Effector memory CD4-positive, alpha-beta T cell (primary cell): Measurements from ENCODE around the gene SLC49A4.

Experiments
- DNase-seq, 3 donors: peaks; one replicate each; pipeline ENCODE4 v3.0.0-alpha.2; 2020
- H3K27ac ChIP-seq: 2 replicates; pipeline ENCODE4 v1.7.0; 2013; ENCODE audit warnings: mild to moderate bottlenecking, low read length, moderate library complexity; ENCODE audit not compliant: insufficient read depth, poor library complexity, severe bottlenecking
- H3K27me3 ChIP-seq: replicated peaks from 2 replicates; pipeline ENCODE4 v1.7.0; 2013; ENCODE audit warnings: mild to moderate bottlenecking, low read length; ENCODE audit not compliant: insufficient read depth, control insufficient read depth, poor library complexity, severe bottlenecking
- H3K36me3 ChIP-seq: 2 replicates; pipeline ENCODE4 v1.7.0; 2013; ENCODE audit warnings: mild to moderate bottlenecking, low read length, moderate library complexity; ENCODE audit not compliant: control insufficient read depth, insufficient read depth
- H3K4me1 ChIP-seq: 2 replicates; pipeline ENCODE4 v1.7.0; 2013; ENCODE audit warnings: low read length, mild to moderate bottlenecking; ENCODE audit not compliant: control insufficient read depth, insufficient read depth, poor library complexity, severe bottlenecking
- H3K4me3 ChIP-seq: 2 replicates; pipeline ENCODE4 v1.7.0; 2013; ENCODE audit warnings: low read length, low read depth, mild to moderate bottlenecking; ENCODE audit not compliant: insufficient read depth, poor library complexity, severe bottlenecking
- H3K9me3 ChIP-seq: 2 replicates; pipeline ENCODE4 v1.7.0; 2013; ENCODE audit warnings: mild to moderate bottlenecking, low read length, moderate library complexity; ENCODE audit not compliant: control insufficient read depth

SLC49A4 gene

GRCh38 chr3:122785231-122785630 is 9.6 kb upstream of the SLC49A4 start:
- Histone ChIP-seq H3K27ac (no peak overlapping the region), H3K36me3 (no peaks in the 10 kb centered on the region), H3K4me3 (no peak overlapping the region), H3K9me3 (no peaks in the 10 kb centered on the region), H3K27me3 (no peaks in the 10 kb centered on the region), H3K4me1 (no peaks in the 10 kb centered on the region)
- no peak for DNase-seq

- Histone ChIP-seq H3K27me3 (no peaks in the 10 kb centered on the region), H3K27ac (no peak overlapping the region), H3K4me3 (no peak overlapping the region), H3K9me3 (no peaks in the 10 kb centered on the region), H3K36me3 (no peaks in the 10 kb centered on the region), H3K4me1 (no peaks in the 10 kb centered on the region)
- DNase-seq: no peak
Observed at GRCh38 chr3:122786066-122786465, 8.8 kb upstream of the SLC49A4 start.

- no peaks in the 10 kb centered on the region for H3K27me3 ChIP-seq
- H3K27ac ChIP-seq: no peak overlapping the region
- DNase-seq: no peak
- no peak overlapping the region for H3K4me3 ChIP-seq
- H3K4me1 ChIP-seq: peaks cover under 1% of the 10 kb centered on the region
- H3K36me3 ChIP-seq: no peaks in the 10 kb centered on the region
- no peaks in the 10 kb centered on the region for H3K9me3 ChIP-seq
Observed at GRCh38 chr3:122787872-122788271, 7.0 kb upstream of the SLC49A4 start.

- no peak for DNase-seq
- Histone ChIP-seq H3K36me3 (no peaks in the 10 kb centered on the region), H3K4me1 (peaks cover 7% of the 10 kb centered on the region), H3K4me3 (no peak overlapping the region), H3K27me3 (no peaks in the 10 kb centered on the region), H3K27ac (no peak overlapping the region), H3K9me3 (no peaks in the 10 kb centered on the region)
Observed at GRCh38 chr3:122789585-122790273, 5.1 kb upstream of the SLC49A4 start.

- Histone ChIP-seq H3K9me3 (no peaks in the 10 kb centered on the region), H3K27me3 (no peaks in the 10 kb centered on the region), H3K4me1 (peaks cover 20% of the 10 kb centered on the region), H3K36me3 (no peaks in the 10 kb centered on the region), H3K27ac (peak within 1 kb of the TSS; percentile 78), H3K4me3 (peak within 1 kb of the TSS; percentile 68)
- peak; percentile 75 to 89 (median 84) for DNase-seq
Observed at GRCh38 chr3:122793568-122794416, 1.1 kb upstream of the SLC49A4 start, which contains the start of gene HSPBAP1. Gene HSPBAP1, minus strand, starts transcription at chr3:122793831. Its CDS starts 151 bp downstream, at chr3:122793680.

GRCh38 chr3:122794483-122794778 is 438 bp upstream of the SLC49A4 start:
- H3K4me3 ChIP-seq: peak overlapping the region; percentile 68
- H3K27ac ChIP-seq: peak overlapping the region; percentile 78
- H3K9me3 ChIP-seq: no peaks in the 10 kb centered on the region
- H3K4me1 ChIP-seq: peaks cover 20% of the 10 kb centered on the region
- H3K27me3 ChIP-seq: no peaks in the 10 kb centered on the region
- DNase-seq: no peak
- no peaks in the 10 kb centered on the region for H3K36me3 ChIP-seq

- Histone ChIP-seq H3K4me1 (peaks cover 20% of the 10 kb centered on the region), H3K36me3 (no peaks in the 10 kb centered on the region), H3K27me3 (no peaks in the 10 kb centered on the region), H3K27ac (peak overlapping the region; percentile 78), H3K9me3 (no peaks in the 10 kb centered on the region), H3K4me3 (peak overlapping the region; percentile 68)
- no peak for DNase-seq
Observed at GRCh38 chr3:122795674-122796195, 866 bp downstream of the SLC49A4 start.

- no peak overlapping the region for H3K4me3 ChIP-seq
- peaks cover 20% of the 10 kb centered on the region for H3K4me1 ChIP-seq
- DNase-seq: no peak
Observed at GRCh38 chr3:122797291-122797690, 2.4 kb downstream of the SLC49A4 start.

GRCh38 chr3:122799322-122799721 is 4.5 kb downstream of the SLC49A4 start:
- no peak overlapping the region for H3K4me3 ChIP-seq
- no peaks in the 10 kb centered on the region for H3K9me3 ChIP-seq

More at GRCh38 chr3:122797291-122797690, 2.4 kb downstream of the SLC49A4 start:
- H3K36me3 ChIP-seq: no peaks in the 10 kb centered on the region
- H3K9me3 ChIP-seq: no peaks in the 10 kb centered on the region
- H3K27me3 ChIP-seq: no peaks in the 10 kb centered on the region
- H3K27ac ChIP-seq: no peak overlapping the region

GRCh38 chr3:122800031-122800430 is 5.2 kb downstream of the SLC49A4 start:
- H3K36me3 ChIP-seq: no peaks in the 10 kb centered on the region
- peaks cover 13% of the 10 kb centered on the region for H3K4me1 ChIP-seq
- H3K27me3 ChIP-seq: no peaks in the 10 kb centered on the region
- no peak overlapping the region for H3K4me3 ChIP-seq
- no peak for DNase-seq
- no peak overlapping the region for H3K27ac ChIP-seq
- no peaks in the 10 kb centered on the region for H3K9me3 ChIP-seq

More at GRCh38 chr3:122799322-122799721, 4.5 kb downstream of the SLC49A4 start:
- Histone ChIP-seq H3K4me1 (peaks cover 13% of the 10 kb centered on the region), H3K27me3 (no peaks in the 10 kb centered on the region), H3K36me3 (no peaks in the 10 kb centered on the region), H3K27ac (no peak overlapping the region)
- no peak for DNase-seq
